ENCODE data around the gene ANO7.

DNA sequence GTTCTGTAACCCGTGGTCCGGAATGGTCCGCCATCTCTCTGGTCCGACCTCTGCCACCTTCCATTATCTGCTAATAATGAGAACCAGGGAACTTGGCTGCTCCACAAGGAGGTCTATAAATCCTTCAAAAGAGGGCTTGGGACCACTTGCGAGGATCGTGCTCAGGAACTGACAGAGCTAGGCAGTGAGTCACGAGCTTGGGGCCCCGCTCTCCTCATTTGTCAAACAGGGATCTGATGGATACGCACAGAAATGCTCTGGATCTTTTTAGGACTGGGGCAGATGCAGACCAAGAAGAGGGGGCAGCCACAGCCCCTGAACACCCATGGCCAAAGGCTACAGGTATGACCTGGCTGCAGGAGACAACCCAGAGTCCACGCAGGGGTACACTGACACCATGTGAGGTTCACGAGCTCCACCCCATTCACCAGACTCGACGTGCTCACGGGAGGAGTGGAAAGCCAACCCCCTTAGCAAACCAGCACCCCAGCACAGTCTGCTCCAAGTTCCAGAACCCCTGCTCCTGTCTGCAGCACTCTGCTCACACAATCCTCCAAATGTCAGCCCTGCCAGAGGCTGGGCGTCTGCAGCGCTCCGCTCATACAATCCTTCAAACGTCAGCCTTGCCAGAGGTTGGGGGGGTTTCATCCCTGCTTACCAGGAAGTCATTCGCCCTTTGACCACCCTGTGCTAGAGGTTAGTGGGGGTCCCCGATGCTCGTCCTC lies 45.8 kb downstream of the ANO7 start:
- TF ChIP-seq, protein P1, sequence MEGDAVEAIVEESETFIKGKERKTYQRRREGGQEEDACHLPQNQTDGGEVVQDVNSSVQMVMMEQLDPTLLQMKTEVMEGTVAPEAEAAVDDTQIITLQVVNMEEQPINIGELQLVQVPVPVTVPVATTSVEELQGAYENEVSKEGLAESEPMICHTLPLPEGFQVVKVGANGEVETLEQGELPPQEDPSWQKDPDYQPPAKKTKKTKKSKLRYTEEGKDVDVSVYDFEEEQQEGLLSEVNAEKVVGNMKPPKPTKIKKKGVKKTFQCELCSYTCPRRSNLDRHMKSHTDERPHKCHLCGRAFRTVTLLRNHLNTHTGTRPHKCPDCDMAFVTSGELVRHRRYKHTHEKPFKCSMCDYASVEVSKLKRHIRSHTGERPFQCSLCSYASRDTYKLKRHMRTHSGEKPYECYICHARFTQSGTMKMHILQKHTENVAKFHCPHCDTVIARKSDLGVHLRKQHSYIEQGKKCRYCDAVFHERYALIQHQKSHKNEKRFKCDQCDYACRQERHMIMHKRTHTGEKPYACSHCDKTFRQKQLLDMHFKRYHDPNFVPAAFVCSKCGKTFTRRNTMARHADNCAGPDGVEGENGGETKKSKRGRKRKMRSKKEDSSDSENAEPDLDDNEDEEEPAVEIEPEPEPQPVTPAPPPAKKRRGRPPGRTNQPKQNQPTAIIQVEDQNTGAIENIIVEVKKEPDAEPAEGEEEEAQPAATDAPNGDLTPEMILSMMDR (IDR thresholded peaks at IDR 0.05; ENCODE audit: poor library complexity, severe bottlenecking) = no peak
- TF ChIP-seq EZH2 (IDR thresholded peaks at IDR 0.05; ENCODE audit: borderline replicate concordance, insufficient read depth, low read length, poor library complexity, severe bottlenecking) (no peak), MXI1 (conservative IDR thresholded peaks at IDR 0.05; ENCODE audit: poor library complexity, severe bottlenecking) (no peak), POLR2AphosphoS5 (IDR thresholded peaks at IDR 0.05) (no peak), TAF1 (IDR thresholded peaks at IDR 0.05; ENCODE audit: low read depth) (no peak), EP300 (conservative IDR thresholded peaks at IDR 0.05; ENCODE audit: poor library complexity, severe bottlenecking) (no peak)
- TF ChIP-seq, protein P2, sequence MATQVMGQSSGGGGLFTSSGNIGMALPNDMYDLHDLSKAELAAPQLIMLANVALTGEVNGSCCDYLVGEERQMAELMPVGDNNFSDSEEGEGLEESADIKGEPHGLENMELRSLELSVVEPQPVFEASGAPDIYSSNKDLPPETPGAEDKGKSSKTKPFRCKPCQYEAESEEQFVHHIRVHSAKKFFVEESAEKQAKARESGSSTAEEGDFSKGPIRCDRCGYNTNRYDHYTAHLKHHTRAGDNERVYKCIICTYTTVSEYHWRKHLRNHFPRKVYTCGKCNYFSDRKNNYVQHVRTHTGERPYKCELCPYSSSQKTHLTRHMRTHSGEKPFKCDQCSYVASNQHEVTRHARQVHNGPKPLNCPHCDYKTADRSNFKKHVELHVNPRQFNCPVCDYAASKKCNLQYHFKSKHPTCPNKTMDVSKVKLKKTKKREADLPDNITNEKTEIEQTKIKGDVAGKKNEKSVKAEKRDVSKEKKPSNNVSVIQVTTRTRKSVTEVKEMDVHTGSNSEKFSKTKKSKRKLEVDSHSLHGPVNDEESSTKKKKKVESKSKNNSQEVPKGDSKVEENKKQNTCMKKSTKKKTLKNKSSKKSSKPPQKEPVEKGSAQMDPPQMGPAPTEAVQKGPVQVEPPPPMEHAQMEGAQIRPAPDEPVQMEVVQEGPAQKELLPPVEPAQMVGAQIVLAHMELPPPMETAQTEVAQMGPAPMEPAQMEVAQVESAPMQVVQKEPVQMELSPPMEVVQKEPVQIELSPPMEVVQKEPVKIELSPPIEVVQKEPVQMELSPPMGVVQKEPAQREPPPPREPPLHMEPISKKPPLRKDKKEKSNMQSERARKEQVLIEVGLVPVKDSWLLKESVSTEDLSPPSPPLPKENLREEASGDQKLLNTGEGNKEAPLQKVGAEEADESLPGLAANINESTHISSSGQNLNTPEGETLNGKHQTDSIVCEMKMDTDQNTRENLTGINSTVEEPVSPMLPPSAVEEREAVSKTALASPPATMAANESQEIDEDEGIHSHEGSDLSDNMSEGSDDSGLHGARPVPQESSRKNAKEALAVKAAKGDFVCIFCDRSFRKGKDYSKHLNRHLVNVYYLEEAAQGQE (IDR thresholded peaks at IDR 0.05; ENCODE audit: borderline replicate concordance) = no peak

Data from neural cell (in vitro differentiated cells).